A549 (cell line): ENCODE results near the gene NSD1. TPM values are rescaled to one million over a fixed set of nuclear protein-coding genes. Genes with fewer than 3 reads are reported as not detected.

Experiments
- ATAC-seq, 2 experiments: fragments of 200-7000 bp in 1 of 2; fragments of >200 bp in 1 of 2; cut with Nextera tagmentation in 1 of 2; cut with Tn5 transposase in 1 of 2; 3 replicates each; pipeline versions ENCODE4 v1.8.0 to v1.9.1; 2018 to 2020; ENCODE audit warnings: mild to moderate bottlenecking in 1 of 2, moderate library complexity in 1 of 2
- CTCF ChIA-PET: fragments of 300-600 bp; sonication (Branson Sonifier 250); formaldehyde crosslinking; extraction: SDS; loops from one replicate; lab custom pipeline; 2021; ENCODE audit warnings: antibody characterized with exemption, inconsistent platforms; lab: Yijun Ruan, JAX
- POLR2A ChIA-PET: fragments of 350-600 bp; formaldehyde crosslinking; extraction: SDS; loops from one replicate; lab custom pipeline; 2021; ENCODE audit warnings: antibody characterized with exemption, inconsistent platforms; lab: Yijun Ruan, JAX
- DNase-seq, 2 experiments: peaks; one replicate each; pipeline versions ENCODE4 v3.0.0 to v3.0.0-alpha.2; 2011 to 2016; ENCODE audit warnings: low read depth in 1 of 2, low spot score in 1 of 2
- FAIRE-seq: peaks from 2 replicates; lab custom pipeline; 2011; peaks lifted over from hg19 to GRCh38; lab: Jason Lieb, UNC
- H3K27ac ChIP-seq, 2 experiments: fragments of >200 bp; sonication (Bioruptor Twin); formaldehyde crosslinking; 3 replicates each; pipeline ENCODE4 v1.5.1; 2016 to 2017
- H3K4me1 ChIP-seq: fragments of >200 bp; sonication (Bioruptor Twin); formaldehyde crosslinking; 3 replicates; pipeline ENCODE4 v1.6.1; 2016
- H3K4me2 ChIP-seq: fragments of >200 bp; sonication (Bioruptor Twin); formaldehyde crosslinking; 3 replicates; pipeline ENCODE4 v1.6.1; 2016
- H3K4me3 ChIP-seq: fragments of >200 bp; sonication (Bioruptor Twin); formaldehyde crosslinking; 3 replicates; pipeline ENCODE4 v1.5.1; 2016
- H3K9me3 ChIP-seq: fragments of >200 bp; sonication (Bioruptor Twin); formaldehyde crosslinking; 3 replicates; pipeline ENCODE4 v1.6.1; 2016
- BHLHE40 ChIP-seq: IDR thresholded peaks from 2 replicates; pipeline ENCODE4 v1.6.1; 2012; ENCODE audit warnings: low read depth, low read length, inconsistent platforms
- CBX8 ChIP-seq: fragments of 200-600 bp; sonication (generic); IDR thresholded peaks from 2 replicates; pipeline ENCODE4 v1.6.1; 2016
- EHF ChIP-seq: fragments of 250-450 bp; sonication (Bioruptor Pico); IDR thresholded peaks from 2 replicates; pipeline ENCODE4 v1.5.0; 2020; ENCODE audit warnings: mild to moderate bottlenecking
- EP300 ChIP-seq, 2 experiments: fragments of >200 bp; sonication (Bioruptor Twin); formaldehyde crosslinking; IDR thresholded peaks; 2 replicates in 1 of 2; 3 replicates in 1 of 2; pipeline ENCODE4 v1.6.1; 2016 to 2017
- ESRRA ChIP-seq: fragments of 150-350 bp; IDR thresholded peaks from 2 replicates; pipeline ENCODE4 v1.6.1; 2014; ENCODE audit warnings: mild to moderate bottlenecking, low read length, borderline replicate concordance
- FOXS1 ChIP-seq: fragments of 250-450 bp; sonication (Bioruptor Pico); IDR thresholded peaks from 2 replicates; pipeline ENCODE4 v1.5.0; 2020; ENCODE audit warnings: mild to moderate bottlenecking, moderate library complexity
- GATA3 ChIP-seq: IDR thresholded peaks from 2 replicates; pipeline ENCODE4 v1.6.1; 2012; ENCODE audit warnings: borderline replicate concordance
- HDAC2 ChIP-seq: fragments of 200-600 bp; sonication (generic); IDR thresholded peaks from 2 replicates; pipeline ENCODE4 v1.6.1; 2016
- HEYL ChIP-seq: fragments of 250-450 bp; sonication (Bioruptor Pico); IDR thresholded peaks from 2 replicates; pipeline ENCODE4 v1.8.0; 2021; ENCODE audit warnings: mild to moderate bottlenecking, moderate library complexity
- HOXB5 ChIP-seq: fragments of 250-450 bp; sonication (Bioruptor Pico); IDR thresholded peaks from 2 replicates; pipeline ENCODE4 v1.5.0; 2020; ENCODE audit warnings: mild to moderate bottlenecking, moderate library complexity
- JUNB ChIP-seq: fragments of >200 bp; sonication (Bioruptor Twin); formaldehyde crosslinking; IDR thresholded peaks from 2 replicates; pipeline ENCODE4 v1.6.1; 2016
- MAFK ChIP-seq: fragments of 450-650 bp; IDR thresholded peaks from 2 replicates; pipeline ENCODE4 v1.6.1; 2014; ENCODE audit not compliant: partially characterized antibody
- MAZ ChIP-seq: fragments of 150-350 bp; IDR thresholded peaks from 2 replicates; pipeline ENCODE4 v1.6.1; 2014; ENCODE audit warnings: antibody characterized with exemption, low read depth, low read length, borderline replicate concordance
- MYC ChIP-seq: IDR thresholded peaks from 2 replicates; pipeline ENCODE4 v1.6.1; 2012; ENCODE audit warnings: mild to moderate bottlenecking, inconsistent platforms, low read length, improper control_type of control experiment, borderline replicate concordance
- NR3C1 ChIP-seq: fragments of >200 bp; sonication (Bioruptor Twin); formaldehyde crosslinking; IDR thresholded peaks from 3 replicates; pipeline ENCODE4 v1.6.1; 2017
- PHF8 ChIP-seq: fragments of 200-600 bp; sonication (generic); IDR thresholded peaks from 2 replicates; pipeline ENCODE4 v1.6.1; 2016; ENCODE audit warnings: low read depth, mild to moderate bottlenecking, antibody characterized with exemption, moderate library complexity, borderline replicate concordance
- POLR2AphosphoS2 ChIP-seq: conservative IDR thresholded peaks from 2 replicates; pipeline ENCODE4 v1.6.1; 2012; ENCODE audit warnings: low read length, improper control_type of control experiment, inconsistent platforms
- RAD21 ChIP-seq, 2 experiments: fragments of >200 bp in 1 of 2; sonication (Bioruptor Twin) in 1 of 2; formaldehyde crosslinking in 1 of 2; IDR thresholded peaks in 1 of 2; conservative IDR thresholded peaks in 1 of 2; 2 replicates in 1 of 2; 3 replicates in 1 of 2; pipeline ENCODE4 v1.6.1; 2012 to 2018; ENCODE audit warnings: inconsistent platforms in 1 of 2
- RARB ChIP-seq: fragments of 250-450 bp; sonication (Bioruptor Pico); IDR thresholded peaks from 2 replicates; pipeline ENCODE4 v1.8.0; 2021; ENCODE audit warnings: mild to moderate bottlenecking, moderate library complexity
- RCOR1 ChIP-seq: fragments of 150-350 bp; IDR thresholded peaks from 2 replicates; pipeline ENCODE4 v1.6.1; 2014; ENCODE audit warnings: antibody characterized with exemption, low read length, low read depth
- RFX5 ChIP-seq: fragments of 450-650 bp; IDR thresholded peaks from 2 replicates; pipeline ENCODE4 v1.7.1; 2014; ENCODE audit warnings: antibody characterized with exemption, mild to moderate bottlenecking, moderate library complexity
- TFCP2L1 ChIP-seq: fragments of 250-450 bp; sonication (Bioruptor Pico); IDR thresholded peaks from 2 replicates; pipeline ENCODE4 v1.5.0; 2021; ENCODE audit warnings: mild to moderate bottlenecking
- ZC3H11A ChIP-seq: fragments of 450-650 bp; IDR thresholded peaks from 2 replicates; pipeline ENCODE4 v1.6.1; 2014; ENCODE audit warnings: antibody characterized with exemption, mild to moderate bottlenecking
- ZFP36 ChIP-seq: fragments of 450-650 bp; IDR thresholded peaks from 2 replicates; pipeline ENCODE4 v1.6.1; 2014; ENCODE audit warnings: borderline replicate concordance; ENCODE audit not compliant: partially characterized antibody
- ZSCAN20 ChIP-seq: fragments of 250-450 bp; sonication (Bioruptor Pico); IDR thresholded peaks from 2 replicates; pipeline ENCODE4 v1.8.0; 2022; ENCODE audit warnings: mild to moderate bottlenecking, moderate library complexity
- WGBS: methylation state at CpG from one replicate; pipeline ENCODE4 v1.1.6; 2017; ENCODE audit errors: missing lambda C conversion rate; 5-methylcytosine and 5-hydroxymethylcytosine counted together
- polyA plus RNA-seq, 4 experiments: library from polyadenylated mRNA; depleted of rRNA in 3 of 4; stranded (reverse); fragments of >200 nt; fragmentation: RNase III in 1 of 4; extraction: RNeasy Plus Mini Kit Qiagen cat#74134 plus additional on column Dnase treatment in 1 of 4; gene quantifications; 2 replicates in 3 of 4; 3 replicates in 1 of 4; pipeline ENCODE4 v1.2.3, GENCODE V29; 2011 to 2017
- TF ChIP-seq, protein P1 (sequence below): fragments of 450-650 bp; IDR thresholded peaks from 2 replicates; pipeline ENCODE4 v1.6.1; 2014; ENCODE audit warnings: antibody characterized with exemption
- TF ChIP-seq, protein P2 (sequence below): fragments of 250-450 bp; sonication (Bioruptor Pico); IDR thresholded peaks from 2 replicates; pipeline ENCODE4 v1.5.0; 2020; ENCODE audit warnings: low read depth, mild to moderate bottlenecking, moderate library complexity
- TF ChIP-seq, protein P3 (sequence below): IDR thresholded peaks from 2 replicates; pipeline ENCODE4 v1.6.1; 2012; ENCODE audit warnings: low read depth, borderline replicate concordance

The NSD1 gene
- polyA plus RNA-seq, 2 of the 4 experiments (the other 2 are of a cell fraction) = 16.3 to 38.2 TPM

DNA sequence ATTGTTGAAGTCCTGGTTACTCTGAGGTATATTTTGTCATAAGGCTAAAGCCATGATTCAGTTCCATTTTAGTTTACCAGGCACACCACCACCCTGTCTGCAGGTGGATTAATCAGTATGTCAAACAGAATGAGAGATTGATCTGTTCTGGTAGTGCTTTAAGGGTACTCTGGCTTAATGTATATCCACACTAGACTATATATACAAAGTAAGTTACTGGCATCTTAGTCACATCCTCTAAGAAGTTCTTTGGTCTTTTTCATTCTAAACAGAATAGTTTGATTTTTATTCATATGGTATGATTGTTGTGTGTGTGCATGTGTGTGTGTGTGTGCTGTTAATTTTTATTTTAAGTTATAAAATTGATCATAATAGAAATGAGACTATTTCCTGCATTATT, 108.2 kb downstream of the NSD1 start:
- Histone ChIP-seq H3K4me3 (no peak overlapping the region), H3K4me1 (no peaks in the 10 kb centered on the region), H3K9me3 (no peaks in the 10 kb centered on the region), H3K27ac (no peak overlapping the region), H3K4me2 (no peak overlapping the region)
- DNase-seq (no peak), ATAC-seq (no peak), FAIRE-seq (no peak)
- CTCF ChIA-PET = interaction anchor here (0.6 kb wide), 1 partner anchor 31 kb away, joined by 3 read pairs; no protein-coding TSS in a partner anchor
- TF ChIP-seq RFX5 = no peak
- TF ChIP-seq PHF8 = no peak
- no peak for TF ChIP-seq BHLHE40
- no peak for TF ChIP-seq RAD21 (conservative IDR thresholded peaks at IDR 0.05 in 1 of 2, IDR thresholded peaks at IDR 0.05 in 1 of 2)
- TF ChIP-seq, protein P1, sequence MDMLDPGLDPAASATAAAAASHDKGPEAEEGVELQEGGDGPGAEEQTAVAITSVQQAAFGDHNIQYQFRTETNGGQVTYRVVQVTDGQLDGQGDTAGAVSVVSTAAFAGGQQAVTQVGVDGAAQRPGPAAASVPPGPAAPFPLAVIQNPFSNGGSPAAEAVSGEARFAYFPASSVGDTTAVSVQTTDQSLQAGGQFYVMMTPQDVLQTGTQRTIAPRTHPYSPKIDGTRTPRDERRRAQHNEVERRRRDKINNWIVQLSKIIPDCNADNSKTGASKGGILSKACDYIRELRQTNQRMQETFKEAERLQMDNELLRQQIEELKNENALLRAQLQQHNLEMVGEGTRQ = no peak
- TF ChIP-seq ZSCAN20 (CRISPR knock-in tag) = no peak
- TF ChIP-seq NR3C1 = no peak
- TF ChIP-seq TFCP2L1 = no peak
- no peak for TF ChIP-seq MAFK
- no peak for TF ChIP-seq RARB (CRISPR knock-in tag)
- no peak for TF ChIP-seq MAZ
- TF ChIP-seq ESRRA = no peak
- no peak for TF ChIP-seq RCOR1
- TF ChIP-seq CBX8 = no peak
- POLR2A ChIA-PET = no interaction called here

DNA sequence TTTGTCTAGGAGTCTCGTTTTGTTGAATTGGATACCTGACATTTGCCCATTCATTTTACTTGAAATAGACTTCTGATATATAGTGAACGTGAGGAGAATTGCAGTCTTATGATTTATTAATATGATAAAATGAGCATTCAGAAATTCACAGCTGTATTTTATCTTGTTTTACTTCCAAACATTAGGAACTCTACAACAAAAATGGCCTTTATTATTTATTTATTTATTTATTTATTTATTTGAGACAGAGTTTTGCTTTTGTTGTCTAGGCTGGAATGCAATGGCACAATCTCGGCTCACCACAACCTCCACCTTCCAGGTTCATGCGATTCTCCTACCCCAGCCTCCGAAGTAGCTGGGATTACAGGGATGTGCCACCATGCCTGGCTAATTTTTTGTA, 108.7 kb downstream of the NSD1 start:
- no peak for TF ChIP-seq BHLHE40
- peak; percentile 35; the same call in 1 of the 2 replicates for TF ChIP-seq ZC3H11A
- ATAC-seq (no peak), DNase-seq (no peak), FAIRE-seq (no peak)
- Histone ChIP-seq H3K4me3 (no peak overlapping the region), H3K4me1 (no peaks in the 10 kb centered on the region), H3K4me2 (no peak overlapping the region), H3K9me3 (no peaks in the 10 kb centered on the region), H3K27ac (no peak overlapping the region)
- ChIA-PET CTCF (interaction anchor here (0.6 kb wide), 1 partner anchor 31 kb away, joined by 3 read pairs; no protein-coding TSS in a partner anchor), POLR2A (no interaction called here)
- WGBS = 92% methylated on average over 5 of the region's 5 CpGs

- POLR2A ChIA-PET = no interaction called here
- Histone ChIP-seq H3K4me1 (peaks cover 7% of the 10 kb centered on the region; the same call in 1 of the 3 replicates), H3K4me2 (no peak overlapping the region), H3K27ac (no peak overlapping the region), H3K9me3 (no peaks in the 10 kb centered on the region), H3K4me3 (no peak overlapping the region)
- FAIRE-seq (no peak), DNase-seq (no peak), ATAC-seq (no peak)
- 88% methylated on average over 8 of the region's 8 CpGs for WGBS
- CTCF ChIA-PET = no interaction called here
- TF ChIP-seq MAFK = no peak
- no peak for TF ChIP-seq GATA3
- TF ChIP-seq EP300 (IDR thresholded peaks at IDR 0.05) = no peak
- no peak for TF ChIP-seq HOXB5
- TF ChIP-seq ZSCAN20 (CRISPR knock-in tag) = no peak
- TF ChIP-seq POLR2AphosphoS2 = no peak
- TF ChIP-seq JUNB = no peak
- no peak for TF ChIP-seq ESRRA
- no peak for TF ChIP-seq FOXS1 (CRISPR knock-in tag)
- TF ChIP-seq ZFP36 = no peak
- TF ChIP-seq RFX5 = no peak
- no peak for TF ChIP-seq HEYL (CRISPR knock-in tag)
- TF ChIP-seq MYC = no peak
- TF ChIP-seq, protein P2, sequence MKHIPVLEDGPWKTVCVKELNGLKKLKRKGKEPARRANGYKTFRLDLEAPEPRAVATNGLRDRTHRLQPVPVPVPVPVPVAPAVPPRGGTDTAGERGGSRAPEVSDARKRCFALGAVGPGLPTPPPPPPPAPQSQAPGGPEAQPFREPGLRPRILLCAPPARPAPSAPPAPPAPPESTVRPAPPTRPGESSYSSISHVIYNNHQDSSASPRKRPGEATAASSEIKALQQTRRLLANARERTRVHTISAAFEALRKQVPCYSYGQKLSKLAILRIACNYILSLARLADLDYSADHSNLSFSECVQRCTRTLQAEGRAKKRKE = no peak
- no peak for TF ChIP-seq RCOR1
- TF ChIP-seq CBX8 = no peak
- no peak for TF ChIP-seq HDAC2
- TF ChIP-seq EHF = no peak
- TF ChIP-seq, protein P3, sequence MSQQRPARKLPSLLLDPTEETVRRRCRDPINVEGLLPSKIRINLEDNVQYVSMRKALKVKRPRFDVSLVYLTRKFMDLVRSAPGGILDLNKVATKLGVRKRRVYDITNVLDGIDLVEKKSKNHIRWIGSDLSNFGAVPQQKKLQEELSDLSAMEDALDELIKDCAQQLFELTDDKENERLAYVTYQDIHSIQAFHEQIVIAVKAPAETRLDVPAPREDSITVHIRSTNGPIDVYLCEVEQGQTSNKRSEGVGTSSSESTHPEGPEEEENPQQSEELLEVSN = no peak
These were observed 116.4 kb downstream of the NSD1 start for GRCh38 chr5:177249761-177250537.
